Transverse colon (tissue), 4 donors: ENCODE data around the gene MRPL42. TPM values are rescaled to one million over a fixed set of nuclear protein-coding genes. Genes with fewer than 3 reads are reported as not detected.

Experiments
- DNase-seq: peaks from one replicate; pipeline ENCODE4 v3.0.0-alpha.2; 2019
- H3K27ac ChIP-seq, 4 donors: fragments of 200-600 bp; sonication (generic); 2 replicates each; pipeline ENCODE4 v1.5.1; 2016 to 2018; ENCODE audit warnings: inconsistent platforms in 4 of 4
- H3K27me3 ChIP-seq: fragments of 200-600 bp; sonication (generic); 2 replicates; pipeline ENCODE4 v1.5.1; 2017; ENCODE audit warnings: inconsistent platforms
- H3K36me3 ChIP-seq, 4 donors: fragments of 200-600 bp; sonication (generic); 2 replicates each; pipeline ENCODE4 v1.5.1; 2017 to 2019; ENCODE audit warnings: inconsistent platforms in 4 of 4
- H3K4me1 ChIP-seq, 4 donors: fragments of 200-600 bp; sonication (generic); 2 replicates each; pipeline ENCODE4 v1.5.1; 2017 to 2020; ENCODE audit warnings: inconsistent platforms in 4 of 4
- H3K4me3 ChIP-seq, 4 donors: fragments of 200-600 bp; sonication (generic); 1 replicate in 1 of 4; 2 replicates in 3 of 4; pipeline versions ENCODE4 v1.5.1 to v1.6.1; 2017 to 2019; ENCODE audit warnings: inconsistent platforms in 4 of 4
- H3K9me3 ChIP-seq, 2 donors: fragments of 200-600 bp; sonication (generic); 2 replicates each; pipeline ENCODE4 v1.5.1; 2017 to 2019; ENCODE audit warnings: inconsistent platforms in 2 of 2
- CTCF ChIP-seq, 5 experiments: fragments of 200-600 bp in 3 of 5; fragments of 450-650 bp in 2 of 5; sonication (generic) in 3 of 5; IDR thresholded peaks; 1 replicate in 2 of 5; 2 replicates in 3 of 5; pipeline ENCODE4 v1.5.1; 2016 to 2017; ENCODE audit warnings: antibody characterized with exemption in 5 of 5, inconsistent platforms in 3 of 5, mild to moderate bottlenecking in 2 of 5, moderate library complexity in 1 of 5
- EP300 ChIP-seq: sonication (generic); formaldehyde crosslinking; IDR thresholded peaks from one replicate; pipeline ENCODE4 v1.6.1; 2017; ENCODE audit warnings: antibody characterized with exemption, low read depth
- POLR2A ChIP-seq: fragments of 450-650 bp; IDR thresholded peaks from one replicate; pipeline ENCODE4 v1.6.1; 2016; ENCODE audit warnings: antibody characterized with exemption, mild to moderate bottlenecking, moderate library complexity
- POLR2AphosphoS5 ChIP-seq, 3 donors: sonication (generic); formaldehyde crosslinking; IDR thresholded peaks; one replicate each; pipeline ENCODE4 v1.6.1; 2016; ENCODE audit warnings: antibody characterized with exemption in 3 of 3
- WGBS, 2 donors: methylation state at CpG; one replicate each; pipeline ENCODE4 v1.1.5; 2018; ENCODE audit warnings: low coverage in 1 of 2; 5-methylcytosine and 5-hydroxymethylcytosine counted together
- in situ Hi-C, 4 donors: fragments of 200-750 bp; cut with MboI; loops; one replicate each; pipeline versions ENCODE4 v1.15.0 to v1.15.1; 2017; ENCODE audit warnings: low sequenced_read_pairs in 3 of 4, low pct_ligation_motif_present in 1 of 4, low pct_unique_long_range_greater_than_20kb in 1 of 4
- intact Hi-C: fragments of 100-400 bp; cut with DNase I; formaldehyde crosslinking; loops from one replicate; pipeline ENCODE4 v1.15.1; 2023; ENCODE audit warnings: low total_unique reads
- total RNA-seq, 4 donors: library from RNA; depleted of rRNA; stranded (reverse); fragments of >200 nt; gene quantifications; one replicate each; pipeline ENCODE4 v1.1.0, GENCODE V29; 2016

Gene MRPL42
- total RNA-seq, 4 donors from 2014 or later, result 10.5 to 45.1 (median 27.2) TPM

- H3K27ac ChIP-seq, result no peak overlapping the region
- H3K9me3 ChIP-seq, result no peaks in the 10 kb centered on the region
- in situ Hi-C loops, result no loop called here
- DNase-seq, result no peak
- H3K4me3 ChIP-seq, result no peak overlapping the region
- no peaks in the 10 kb centered on the region for H3K27me3 ChIP-seq
- TF ChIP-seq CTCF (IDR thresholded peaks at IDR 0.05), result no peak
- TF ChIP-seq EP300, result no peak
- no peak for TF ChIP-seq POLR2AphosphoS5 (IDR thresholded peaks at IDR 0.05)
- no peak for TF ChIP-seq POLR2A
- intact Hi-C loops, result no loop called here
- 60 to 61% methylated on average over 4 of the region's 4 CpGs for WGBS, 2 donors
- H3K36me3 ChIP-seq, result no peaks in the 10 kb centered on the region
- peaks cover 0 to 4% (median 1%) of the 10 kb centered on the region in 4 donors for H3K4me1 ChIP-seq
Measured at GRCh38 chr12:93447555-93448290, 19.6 kb upstream of the MRPL42 start.

DNA sequence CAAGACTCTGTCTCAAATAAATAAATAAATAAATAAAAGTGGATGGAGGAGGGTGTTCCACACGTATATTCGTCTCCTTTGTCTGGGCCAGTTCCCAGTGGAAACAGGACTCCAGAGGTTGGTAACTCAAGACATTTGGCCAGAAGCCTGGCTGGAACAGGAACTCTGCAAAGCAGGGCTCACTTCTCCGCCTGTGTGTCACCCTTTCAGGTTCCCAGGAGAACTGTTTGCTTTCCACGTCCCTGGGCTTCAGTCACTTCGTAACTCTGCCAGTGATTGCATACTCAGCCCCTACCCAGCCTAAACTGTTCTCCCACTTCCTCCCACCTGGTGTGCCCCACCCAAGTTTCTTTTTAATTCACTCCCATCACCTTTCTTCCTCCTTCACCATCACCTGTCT is 18.5 kb upstream of the MRPL42 start:
- Histone ChIP-seq H3K9me3 (no peaks in the 10 kb centered on the region), H3K4me3 (no peak overlapping the region), H3K4me1 (no peaks in the 10 kb centered on the region), H3K27me3 (no peaks in the 10 kb centered on the region), H3K36me3 (no peaks in the 10 kb centered on the region), H3K27ac (no peak overlapping the region)
- in situ Hi-C loops (no loop called here), intact Hi-C loops (no loop called here)
- no peak for DNase-seq
- no peak for TF ChIP-seq CTCF (IDR thresholded peaks at IDR 0.05)
- 43 to 56% methylated on average over 3 to 5 of the region's 5 CpGs for WGBS, 2 donors

DNA sequence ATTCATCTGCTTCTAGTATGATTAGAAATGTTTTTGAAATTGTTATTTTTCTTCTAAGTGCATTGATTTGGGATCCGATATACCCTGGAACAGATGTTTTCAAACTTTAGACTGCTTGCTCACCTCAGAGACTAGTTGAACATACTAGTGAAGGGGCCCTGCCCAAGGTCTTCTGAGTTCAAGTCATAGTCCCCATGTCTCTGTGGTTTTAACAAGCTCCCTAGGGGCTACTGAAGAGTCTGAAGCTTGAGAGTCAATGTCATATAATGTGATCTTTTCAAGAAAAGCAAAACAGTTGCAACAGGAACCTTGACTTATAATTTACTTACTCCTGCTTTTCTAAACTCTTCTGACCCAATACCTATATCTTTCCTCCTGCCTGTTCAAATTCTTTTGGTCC is 18.0 kb upstream of the MRPL42 start:
- WGBS, 2 donors, result 55 to 100% methylated on average over 1 of the region's 1 CpG
- H3K27me3 ChIP-seq, result no peaks in the 10 kb centered on the region
- intact Hi-C loops, result no loop called here

More for the DNA sequence above, 18.0 kb upstream of the MRPL42 start:
- in situ Hi-C loops, result no loop called here
- Histone ChIP-seq H3K4me3 (no peak overlapping the region), H3K27ac (no peak overlapping the region), H3K4me1 (no peaks in the 10 kb centered on the region), H3K9me3 (no peaks in the 10 kb centered on the region), H3K36me3 (no peaks in the 10 kb centered on the region)
- TF ChIP-seq CTCF (IDR thresholded peaks at IDR 0.05), result no peak
- TF ChIP-seq EP300, result no peak
- TF ChIP-seq POLR2AphosphoS5 (IDR thresholded peaks at IDR 0.05), result no peak
- no peak for TF ChIP-seq POLR2A
- no peak for DNase-seq
